ACC112 (cell line): ENCODE measurements around the gene SOX9.

Source experiments
- H2AFZ ChIP-seq: fragments of 200-600 bp; sonication (generic); one replicate; pipeline ENCODE4 v1.6.0; 2017; ENCODE audit warnings: antibody characterized with exemption, low read length; ENCODE audit not compliant: unreplicated experiment
- H3K27ac ChIP-seq: fragments of 200-600 bp; sonication (generic); 2 replicates; pipeline ENCODE4 v1.5.1; 2014; ENCODE audit warnings: low read depth, mild to moderate bottlenecking, antibody characterized with exemption, low read length, moderate library complexity
- H3K27me3 ChIP-seq: fragments of 200-600 bp; sonication (generic); 2 replicates; pipeline ENCODE4 v1.6.1; 2014; ENCODE audit warnings: mild to moderate bottlenecking, antibody characterized with exemption, low read length, moderate library complexity, mixed read lengths; ENCODE audit not compliant: insufficient read depth
- H3K36me3 ChIP-seq: fragments of 200-600 bp; sonication (generic); 2 replicates; pipeline ENCODE4 v1.6.1; 2016; ENCODE audit warnings: mild to moderate bottlenecking, antibody characterized with exemption, low read length, moderate library complexity, mixed read lengths; ENCODE audit not compliant: insufficient read depth
- H3K4me1 ChIP-seq: fragments of 200-600 bp; sonication (generic); one replicate; pipeline ENCODE4 v1.6.1; 2016; ENCODE audit warnings: low read length, mixed read lengths; ENCODE audit not compliant: insufficient read depth, unreplicated experiment, control insufficient read depth
- H3K4me3 ChIP-seq: fragments of 200-600 bp; sonication (generic); 2 replicates; pipeline ENCODE4 v1.5.1; 2014; ENCODE audit warnings: mild to moderate bottlenecking, low read depth, low read length
- H3K79me2 ChIP-seq: fragments of 200-600 bp; sonication (generic); one replicate; pipeline ENCODE4 v1.6.0; 2016; ENCODE audit warnings: low read length; ENCODE audit not compliant: control insufficient read depth, unreplicated experiment, insufficient read depth

Gene SOX9

GRCh38 chr17:72144101-72144500 lies 23.3 kb downstream of the SOX9 start:
- Histone ChIP-seq H3K36me3 (no peaks in the 10 kb centered on the region), H3K4me1 (peaks cover 5% of the 10 kb centered on the region), H3K27ac (no peak overlapping the region), H3K79me2 (no peaks in the 10 kb centered on the region), H3K27me3 (peaks cover 29% of the 10 kb centered on the region), H3K4me3 (no peak overlapping the region), H2AFZ (no peak overlapping the region)

GRCh38 chr17:72145562-72145961 lies 24.7 kb downstream of the SOX9 start:
- Histone ChIP-seq H3K4me1 (no peaks in the 10 kb centered on the region), H2AFZ (no peak overlapping the region), H3K27ac (no peak overlapping the region), H3K27me3 (peaks cover 29% of the 10 kb centered on the region), H3K36me3 (no peaks in the 10 kb centered on the region), H3K79me2 (no peaks in the 10 kb centered on the region), H3K4me3 (no peak overlapping the region)

GRCh38 chr17:72145962-72146361 lies 25.1 kb downstream of the SOX9 start:
- Histone ChIP-seq H3K4me3 (no peak overlapping the region), H3K4me1 (peaks cover 3% of the 10 kb centered on the region), H2AFZ (no peak overlapping the region), H3K79me2 (no peaks in the 10 kb centered on the region), H3K27ac (no peak overlapping the region), H3K27me3 (peaks cover 29% of the 10 kb centered on the region), H3K36me3 (no peaks in the 10 kb centered on the region)

- Histone ChIP-seq H3K4me1 (peaks cover 7% of the 10 kb centered on the region), H3K36me3 (no peaks in the 10 kb centered on the region), H2AFZ (no peak overlapping the region), H3K79me2 (no peaks in the 10 kb centered on the region), H3K27ac (no peak overlapping the region), H3K27me3 (peaks cover 29% of the 10 kb centered on the region), H3K4me3 (no peak overlapping the region)
Measured at GRCh38 chr17:72146371-72146770, 25.6 kb downstream of the SOX9 start.

- no peak overlapping the region for H3K27ac ChIP-seq
- no peak overlapping the region for H3K4me3 ChIP-seq
- H2AFZ ChIP-seq, result no peak overlapping the region
Measured at GRCh38 chr17:72150632-72151460, 30.0 kb downstream of the SOX9 start.

GRCh38 chr17:72151565-72152386 lies 31.0 kb downstream of the SOX9 start:
- H3K4me3 ChIP-seq, result peak overlapping the region; percentile 10; the same call in 1 of the 2 replicates
- H3K27ac ChIP-seq, result peak overlapping the region; percentile 18; the same call in 1 of the 2 replicates
- peaks cover 6% of the 10 kb centered on the region; the same call in 1 of the 2 replicates for H3K27me3 ChIP-seq
- H3K4me1 ChIP-seq, result peaks cover 22% of the 10 kb centered on the region
- no peaks in the 10 kb centered on the region for H3K79me2 ChIP-seq
- H2AFZ ChIP-seq, result peak overlapping the region; percentile 26
- H3K36me3 ChIP-seq, result no peaks in the 10 kb centered on the region

More at GRCh38 chr17:72150632-72151460, 30.0 kb downstream of the SOX9 start:
- H3K79me2 ChIP-seq, result no peaks in the 10 kb centered on the region
- H3K4me1 ChIP-seq, result peaks cover 22% of the 10 kb centered on the region
- no peaks in the 10 kb centered on the region for H3K36me3 ChIP-seq
- H3K27me3 ChIP-seq, result peaks cover 12% of the 10 kb centered on the region; the same call in 1 of the 2 replicates

GRCh38 chr17:72152387-72152929 lies 31.6 kb downstream of the SOX9 start:
- Histone ChIP-seq H3K79me2 (no peaks in the 10 kb centered on the region), H3K4me3 (no peak overlapping the region), H3K36me3 (no peaks in the 10 kb centered on the region), H3K27ac (peak overlapping the region; percentile 18; the same call in 1 of the 2 replicates), H3K4me1 (peaks cover 22% of the 10 kb centered on the region), H2AFZ (no peak overlapping the region), H3K27me3 (0 out of 2 replicates have a peak, but pooled peaks cover under 1% of the 10 kb centered on the region)

- Histone ChIP-seq H3K79me2 (no peaks in the 10 kb centered on the region), H3K4me1 (no peaks in the 10 kb centered on the region), H3K4me3 (no peak overlapping the region), H3K27ac (no peak overlapping the region), H3K36me3 (no peaks in the 10 kb centered on the region), H3K27me3 (no peaks in the 10 kb centered on the region), H2AFZ (no peak overlapping the region)
Measured at GRCh38 chr17:72158895-72159885, 38.4 kb downstream of the SOX9 start.

GRCh38 chr17:72162569-72162968 lies 41.7 kb downstream of the SOX9 start:
- Histone ChIP-seq H3K79me2 (no peaks in the 10 kb centered on the region), H3K27ac (no peak overlapping the region), H3K4me3 (no peak overlapping the region), H2AFZ (no peak overlapping the region), H3K36me3 (no peaks in the 10 kb centered on the region), H3K4me1 (no peaks in the 10 kb centered on the region), H3K27me3 (peaks cover 7% of the 10 kb centered on the region; the same call in 1 of the 2 replicates)
